ENCODE data around the gene EPAS1. TPM values are rescaled to one million over a fixed set of nuclear protein-coding genes. Genes with fewer than 3 reads are reported as not detected.

The EPAS1 gene
- total and polyA plus RNA-seq, 3 donors from 2014 or later = 93.9 to 158 (median 142) TPM

DNA sequence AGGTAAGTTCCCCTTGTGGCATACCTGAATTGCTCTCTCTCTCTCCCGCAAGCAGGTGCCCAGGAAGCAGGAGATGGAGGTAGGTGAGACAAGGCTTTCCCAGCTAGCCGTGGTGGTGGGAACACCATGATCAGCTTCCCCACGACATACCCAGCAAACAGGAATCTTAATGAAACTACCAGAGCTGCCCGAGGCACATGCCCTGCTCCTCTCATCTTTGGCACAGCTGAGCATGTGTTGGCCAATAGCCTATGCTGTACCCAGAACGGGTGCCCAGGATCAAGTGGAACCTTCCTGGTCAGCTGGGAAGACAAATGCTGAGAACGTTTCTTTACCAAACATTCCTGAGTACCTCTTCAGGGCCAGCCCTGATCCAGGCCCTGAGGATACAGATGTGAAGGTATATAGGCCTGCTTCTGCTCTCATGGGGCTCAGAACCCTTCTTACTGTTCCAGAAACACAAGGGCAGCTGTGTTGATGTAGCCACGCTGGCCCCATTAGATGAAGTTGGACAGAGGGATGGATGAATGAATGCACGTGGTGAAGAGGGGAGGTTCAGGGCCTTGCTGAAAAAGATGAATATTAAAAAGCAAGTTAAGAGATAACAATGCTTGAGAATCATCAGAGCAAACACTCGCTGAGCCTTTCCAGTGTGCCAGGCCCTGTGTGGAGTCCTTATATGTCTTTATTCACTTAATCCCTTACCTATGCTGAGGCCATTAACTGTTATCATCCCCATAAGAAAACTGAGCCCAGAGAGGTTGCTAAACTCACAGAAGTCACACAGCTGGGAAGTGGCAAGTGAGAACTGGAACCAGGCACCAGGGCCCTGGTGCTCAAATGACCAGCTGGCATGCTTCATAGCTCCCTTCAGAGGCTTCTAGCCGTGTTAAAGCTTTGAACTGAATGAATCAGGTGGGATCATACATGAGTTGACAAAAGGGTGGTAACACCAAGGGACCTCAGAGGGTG lies 113.4 kb downstream of the EPAS1 start:
- H3K36me3 ChIP-seq (ENCODE audit: low read depth, missing control alignments) = no peaks in the 10 kb centered on the region
- no peak overlapping the region for H3K27ac ChIP-seq
- intact Hi-C loops (cut with DNase I; ENCODE audit: low total_unique reads) = no loop called here

DNA sequence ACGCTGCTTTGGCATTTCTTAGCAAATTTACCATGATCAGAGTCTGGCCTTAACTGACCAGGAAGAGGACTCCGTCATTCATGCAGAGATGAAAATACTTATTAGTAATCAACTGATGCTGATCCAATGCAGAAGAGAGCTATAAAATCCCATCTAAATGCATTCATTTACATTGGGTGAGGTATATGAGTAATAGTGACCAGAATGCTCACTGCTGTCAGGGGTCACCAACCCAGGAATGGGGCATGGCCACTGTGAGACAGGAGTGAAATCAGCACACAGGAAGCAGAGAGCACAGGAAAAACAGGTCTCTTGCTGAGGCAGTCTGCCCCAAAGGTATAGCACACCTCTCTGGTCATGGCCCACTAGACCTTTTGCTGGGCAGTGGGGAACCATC lies 114.0 kb downstream of the EPAS1 start:
- Histone ChIP-seq H3K4me1 (no peaks in the 10 kb centered on the region), H3K27me3 (no peaks in the 10 kb centered on the region), H3K27ac (no peak overlapping the region), H3K4me3 (no peak overlapping the region), H3K36me3 (ENCODE audit: low read depth, missing control alignments) (no peaks in the 10 kb centered on the region), H3K9me3 (no peaks in the 10 kb centered on the region)
- 92 to 97% methylated on average over 2 of the region's 2 CpGs for WGBS, 2 donors
- intact Hi-C loops (cut with DNase I; ENCODE audit: low total_unique reads) = no loop called here
- TF ChIP-seq POLR2A (IDR thresholded peaks at IDR 0.05) = no peak
- TF ChIP-seq, protein P1, sequence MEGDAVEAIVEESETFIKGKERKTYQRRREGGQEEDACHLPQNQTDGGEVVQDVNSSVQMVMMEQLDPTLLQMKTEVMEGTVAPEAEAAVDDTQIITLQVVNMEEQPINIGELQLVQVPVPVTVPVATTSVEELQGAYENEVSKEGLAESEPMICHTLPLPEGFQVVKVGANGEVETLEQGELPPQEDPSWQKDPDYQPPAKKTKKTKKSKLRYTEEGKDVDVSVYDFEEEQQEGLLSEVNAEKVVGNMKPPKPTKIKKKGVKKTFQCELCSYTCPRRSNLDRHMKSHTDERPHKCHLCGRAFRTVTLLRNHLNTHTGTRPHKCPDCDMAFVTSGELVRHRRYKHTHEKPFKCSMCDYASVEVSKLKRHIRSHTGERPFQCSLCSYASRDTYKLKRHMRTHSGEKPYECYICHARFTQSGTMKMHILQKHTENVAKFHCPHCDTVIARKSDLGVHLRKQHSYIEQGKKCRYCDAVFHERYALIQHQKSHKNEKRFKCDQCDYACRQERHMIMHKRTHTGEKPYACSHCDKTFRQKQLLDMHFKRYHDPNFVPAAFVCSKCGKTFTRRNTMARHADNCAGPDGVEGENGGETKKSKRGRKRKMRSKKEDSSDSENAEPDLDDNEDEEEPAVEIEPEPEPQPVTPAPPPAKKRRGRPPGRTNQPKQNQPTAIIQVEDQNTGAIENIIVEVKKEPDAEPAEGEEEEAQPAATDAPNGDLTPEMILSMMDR (IDR thresholded peaks at IDR 0.05) = no peak
- DNase-seq = no peak

More for the DNA sequence above, 113.4 kb downstream of the EPAS1 start:
- TF ChIP-seq, protein P1 (IDR thresholded peaks at IDR 0.05) = no peak
- TF ChIP-seq POLR2A (IDR thresholded peaks at IDR 0.05) = no peak
- DNase-seq = no peak
- no peaks in the 10 kb centered on the region for H3K9me3 ChIP-seq
- no peaks in the 10 kb centered on the region for H3K27me3 ChIP-seq
- no peaks in the 10 kb centered on the region for H3K4me1 ChIP-seq
- WGBS, 2 donors = 87 to 95% methylated on average over 8 to 10 of the region's 10 CpGs
- H3K4me3 ChIP-seq = no peak overlapping the region

DNA sequence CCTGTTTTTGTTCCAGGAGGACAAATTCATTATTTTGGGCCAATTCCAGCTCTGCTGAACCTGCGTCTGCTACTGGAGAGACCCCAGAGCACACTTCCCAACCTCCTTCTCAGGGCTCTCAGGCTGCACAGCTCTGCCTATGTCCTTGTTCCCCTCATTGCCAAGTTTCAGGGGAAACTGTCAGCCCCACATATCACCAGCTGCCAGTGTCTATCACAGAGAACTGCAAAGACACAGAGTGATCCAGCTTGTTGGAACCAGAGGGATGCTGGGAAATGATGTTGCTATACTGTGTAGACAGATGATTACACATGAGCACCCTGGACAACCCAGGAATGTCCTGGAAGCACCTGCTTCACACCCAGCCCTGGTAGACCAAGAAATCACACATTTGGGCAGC lies 114.8 kb downstream of the EPAS1 start:
- Histone ChIP-seq H3K27me3 (no peaks in the 10 kb centered on the region), H3K27ac (no peak overlapping the region), H3K4me1 (no peaks in the 10 kb centered on the region), H3K9me3 (no peaks in the 10 kb centered on the region), H3K36me3 (ENCODE audit: low read depth, missing control alignments) (no peaks in the 10 kb centered on the region), H3K4me3 (no peak overlapping the region)
- TF ChIP-seq, protein P1 (IDR thresholded peaks at IDR 0.05) = no peak
- no peak for TF ChIP-seq POLR2A (IDR thresholded peaks at IDR 0.05)
- intact Hi-C loops (cut with DNase I; ENCODE audit: low total_unique reads) = no loop called here
- DNase-seq = no peak
- 70 to 72% methylated on average over 1 of the region's 1 CpG for WGBS, 2 donors

DNA sequence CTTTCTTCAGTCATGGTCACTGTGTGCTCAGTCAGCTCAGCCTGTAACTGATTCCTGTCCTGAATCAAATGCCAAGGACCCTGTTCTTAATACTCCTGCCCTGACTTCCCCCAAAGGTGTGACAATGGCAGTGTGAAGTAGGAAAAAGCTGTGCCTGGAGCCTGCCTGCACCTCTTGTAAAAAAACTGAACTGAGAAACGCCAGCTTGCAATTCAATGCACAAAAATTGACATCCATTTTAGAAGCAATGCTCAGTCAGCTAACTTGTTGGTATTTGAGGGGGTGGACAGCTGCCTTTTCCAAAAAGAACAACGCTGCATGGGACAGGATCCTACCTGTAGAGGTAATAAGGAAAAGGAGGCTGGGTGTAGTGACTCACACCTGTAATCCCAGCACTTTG lies 115.9 kb downstream of the EPAS1 start:
- TF ChIP-seq, protein P1 (IDR thresholded peaks at IDR 0.05) = no peak
- no peak for TF ChIP-seq POLR2A (IDR thresholded peaks at IDR 0.05)
- DNase-seq = no peak
- no peaks in the 10 kb centered on the region for H3K27me3 ChIP-seq
- no peak overlapping the region for H3K4me3 ChIP-seq
- H3K27ac ChIP-seq = no peak overlapping the region
- no peaks in the 10 kb centered on the region for H3K9me3 ChIP-seq
- intact Hi-C loops (cut with DNase I; ENCODE audit: low total_unique reads) = no loop called here
- no peaks in the 10 kb centered on the region for H3K36me3 ChIP-seq (ENCODE audit: low read depth, missing control alignments)
- WGBS, 2 donors = 90 to 96% methylated on average over 2 of the region's 2 CpGs
- no peaks in the 10 kb centered on the region for H3K4me1 ChIP-seq

All from testis (tissue), 3 donors.